A375 (cell line): Measurements from ENCODE around the gene TCP11X1. TPM values are rescaled to one million over a fixed set of nuclear protein-coding genes. Genes with fewer than 3 reads are reported as not detected.

Experiments
- total RNA-seq: library from RNA; depleted of rRNA; stranded (reverse); fragments of >200 nt; shearing (Covaris generic); gene quantifications from 2 replicates; pipeline ENCODE4 v1.2.3, GENCODE V29; 2014; rRNA removed

TCP11X1 gene
- not detected in 2 replicates for total RNA-seq

DNA sequence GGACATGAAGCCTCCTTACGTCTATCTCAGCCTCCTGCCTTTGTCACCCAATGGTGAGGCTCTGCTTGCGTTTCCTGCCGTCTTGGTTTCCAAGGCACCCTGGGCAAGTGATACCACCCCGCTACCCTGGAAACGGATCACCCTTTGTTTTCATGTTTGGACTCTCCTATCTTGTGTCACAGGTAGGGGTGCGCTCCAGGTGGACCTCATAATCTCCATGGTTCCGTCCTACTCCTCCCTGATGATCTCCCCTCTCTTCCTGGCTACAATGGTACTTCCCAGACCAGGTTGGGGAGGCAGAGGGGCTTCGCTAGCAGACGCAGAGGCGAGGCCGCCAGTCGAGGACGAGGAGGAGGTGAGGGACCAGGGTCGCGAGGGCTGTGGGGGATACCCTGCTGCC, at the start of gene TCP11X1:
TSS of gene TCP11X1 (plus strand) at position 316 of the 400 bp plus-strand sequence.

DNA sequence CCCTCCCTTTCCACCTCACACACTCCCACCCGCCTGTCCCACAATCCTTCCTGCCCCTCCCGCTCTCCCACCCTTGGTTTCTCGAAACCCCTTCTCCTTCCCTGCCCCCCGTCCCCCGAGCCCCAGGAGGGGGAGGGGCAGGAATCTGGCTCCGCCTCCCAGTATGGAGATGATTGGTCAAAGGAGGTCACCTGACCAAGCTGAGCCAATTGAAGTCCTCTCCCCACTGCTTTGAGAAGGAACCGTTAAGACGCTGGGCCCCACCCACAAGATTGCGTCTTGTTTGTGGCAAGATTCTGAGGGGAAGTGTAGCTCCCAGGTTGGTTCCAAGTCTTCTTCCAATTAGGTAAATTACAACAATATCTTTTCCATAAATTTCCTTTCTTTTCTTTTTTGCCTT, 31.8 kb downstream of the TCP11X1 start, which contains the start of gene NXF2:
TSS of gene NXF2 (plus strand) at position 275 of the 400 bp plus-strand sequence. CDS start 59,912 bp downstream, outside the sequence.

Other genes starting within 250 kb of the TCP11X1 start
- 0.08 TPM in 1 of 2 replicates, not detected in the other for gene TCEAL2, start 89.6 kb upstream of the TCP11X1 start, total RNA-seq
- gene TCEAL6, start 72.8 kb upstream of the TCP11X1 start, total RNA-seq = not detected in 2 replicates
- gene BEX5, start 59.3 kb upstream of the TCP11X1 start, total RNA-seq = 1.4 and 2.5 TPM in 2 replicates
- gene NXF2, start 31.9 kb downstream of the TCP11X1 start, total RNA-seq = 2.0 and 4.3 TPM in 2 replicates
- 3.4 TPM in 1 of 2 replicates, not detected in the other for gene NXF2B, start 224.7 kb downstream of the TCP11X1 start, total RNA-seq